Measurements from ENCODE around the gene DLG1. TPM values are rescaled to one million over a fixed set of nuclear protein-coding genes. Genes with fewer than 3 reads are reported as not detected.

Gene DLG1
- total RNA-seq, 1 donor from 2014 or later, result 85.0 TPM

DNA sequence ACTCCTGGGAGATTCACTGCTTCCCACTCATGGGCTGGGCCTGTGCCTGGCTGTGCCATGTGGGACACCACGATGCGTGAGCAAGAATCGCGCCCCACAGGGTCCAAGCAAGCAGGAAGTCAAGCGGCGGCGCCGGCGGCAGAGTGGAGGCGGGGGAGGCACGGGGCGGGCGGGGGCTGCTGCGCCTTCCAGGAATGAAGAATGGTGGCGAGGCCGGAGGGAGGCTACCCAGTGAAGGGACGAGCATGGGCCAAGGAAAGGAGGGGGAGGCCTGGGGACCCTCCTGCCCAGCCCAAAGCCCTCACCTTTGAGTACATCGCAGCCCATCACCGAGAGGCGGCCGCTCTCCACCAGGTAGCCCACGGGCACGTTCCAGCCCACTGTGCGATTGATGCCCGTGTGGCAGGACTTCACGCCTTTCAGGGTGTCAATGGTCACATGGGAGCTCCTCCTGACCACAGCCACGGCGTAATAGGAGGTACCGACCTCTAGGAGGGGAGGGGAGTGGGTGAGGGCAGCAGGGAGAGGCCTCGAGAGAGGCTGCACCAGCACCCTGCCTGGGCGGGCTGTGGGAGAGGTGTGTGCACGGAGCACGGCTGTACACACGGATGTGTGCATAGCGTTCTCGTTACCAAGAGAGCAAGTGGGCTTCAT lies 274.3 kb downstream of the DLG1 start:
- Mint-ChIP-seq H3K4me1 (ENCODE audit: low read depth) (peaks cover 6% of the 10 kb centered on the region), H3K27me3 (ENCODE audit: insufficient read depth) (peaks cover 9% of the 10 kb centered on the region), H3K4me3 (no peak overlapping the region), H3K9me3 (no peaks in the 10 kb centered on the region), H3K27ac (no peak overlapping the region), H3K36me3 (ENCODE audit: low read depth) (no peaks in the 10 kb centered on the region)
- no peak for DNase-seq (ENCODE audit: low spot score)
- intact Hi-C loops (cut with micrococcal nuclease), result no loop called here

GRCh38 chr3:197023241-197023997 lies 275.0 kb downstream of the DLG1 start:
- intact Hi-C loops (cut with micrococcal nuclease), result no loop called here
- H3K4me3 Mint-ChIP-seq, result no peak overlapping the region
- H3K4me1 Mint-ChIP-seq (ENCODE audit: low read depth), result peaks cover 6% of the 10 kb centered on the region
- H3K36me3 Mint-ChIP-seq (ENCODE audit: low read depth), result no peaks in the 10 kb centered on the region
- peaks cover 9% of the 10 kb centered on the region for H3K27me3 Mint-ChIP-seq (ENCODE audit: insufficient read depth)
- no peaks in the 10 kb centered on the region for H3K9me3 Mint-ChIP-seq
- no peak overlapping the region for H3K27ac Mint-ChIP-seq
- no peak for DNase-seq (ENCODE audit: low spot score)

DNA sequence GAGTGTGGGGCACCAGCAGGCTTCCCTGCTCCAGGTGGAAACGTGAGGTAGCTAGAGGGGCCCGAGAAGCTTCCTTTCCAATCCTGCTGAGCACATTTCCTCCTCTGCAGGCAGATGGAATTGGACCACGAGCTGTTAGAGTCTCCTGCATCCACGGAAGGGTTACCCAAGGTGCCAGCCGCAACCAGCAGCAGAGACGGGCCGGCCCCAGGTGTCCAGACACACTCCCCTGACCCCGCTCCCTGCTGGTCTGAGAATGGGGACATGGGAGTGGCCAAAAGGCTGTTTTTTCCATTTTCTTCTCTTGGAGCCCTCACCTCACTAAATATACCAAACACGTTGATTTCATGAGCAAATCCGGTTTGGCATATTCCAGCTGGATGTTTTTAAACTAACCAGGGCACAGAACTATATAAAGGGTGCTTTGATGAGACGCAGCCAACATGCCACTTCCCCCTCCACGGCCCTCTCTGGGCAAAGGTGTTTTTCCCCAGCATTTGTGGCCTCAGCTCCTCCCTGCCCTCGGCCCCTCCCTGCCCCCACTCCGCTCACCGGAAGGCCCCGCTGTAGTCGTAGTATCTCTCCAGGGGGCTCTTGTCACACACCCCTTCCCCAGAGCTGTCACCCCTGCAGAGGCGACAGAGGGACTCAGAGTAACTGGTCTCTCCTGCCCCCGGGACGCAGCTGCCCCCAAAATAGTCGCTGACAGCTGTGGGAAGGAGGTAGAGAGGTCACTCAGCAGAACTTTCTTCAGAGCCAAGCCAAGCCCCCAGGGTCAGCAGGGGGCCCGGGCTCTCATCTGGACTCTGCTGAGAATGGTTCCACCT lies 275.8 kb downstream of the DLG1 start:
- H3K27me3 Mint-ChIP-seq (ENCODE audit: insufficient read depth), result peaks cover 9% of the 10 kb centered on the region
- H3K4me3 Mint-ChIP-seq, result no peak overlapping the region
- DNase-seq (ENCODE audit: low spot score), result no peak

GRCh38 chr3:197021729-197022404 lies 276.5 kb downstream of the DLG1 start:
- DNase-seq (ENCODE audit: low spot score), result no peak
- H3K36me3 Mint-ChIP-seq (ENCODE audit: low read depth), result no peaks in the 10 kb centered on the region

More for the DNA sequence above, 275.8 kb downstream of the DLG1 start:
- Mint-ChIP-seq H3K9me3 (no peaks in the 10 kb centered on the region), H3K27ac (no peak overlapping the region), H3K36me3 (ENCODE audit: low read depth) (no peaks in the 10 kb centered on the region), H3K4me1 (ENCODE audit: low read depth) (peaks cover 6% of the 10 kb centered on the region)
- intact Hi-C loops (cut with micrococcal nuclease), result no loop called here

GRCh38 chr3:197021231-197021630 lies 277.2 kb downstream of the DLG1 start:
- Mint-ChIP-seq H3K4me3 (no peak overlapping the region), H3K36me3 (ENCODE audit: low read depth) (no peaks in the 10 kb centered on the region), H3K9me3 (no peaks in the 10 kb centered on the region), H3K27ac (no peak overlapping the region), H3K4me1 (ENCODE audit: low read depth) (peaks cover 6% of the 10 kb centered on the region), H3K27me3 (ENCODE audit: insufficient read depth) (peaks cover 9% of the 10 kb centered on the region)
- intact Hi-C loops (cut with micrococcal nuclease), result no loop called here
- no peak for DNase-seq (ENCODE audit: low spot score)

More at GRCh38 chr3:197021729-197022404, 276.5 kb downstream of the DLG1 start:
- no peak overlapping the region for H3K27ac Mint-ChIP-seq
- peaks cover 6% of the 10 kb centered on the region for H3K4me1 Mint-ChIP-seq (ENCODE audit: low read depth)
- H3K4me3 Mint-ChIP-seq, result no peak overlapping the region
- H3K9me3 Mint-ChIP-seq, result no peaks in the 10 kb centered on the region
- intact Hi-C loops (cut with micrococcal nuclease), result no loop called here
- H3K27me3 Mint-ChIP-seq (ENCODE audit: insufficient read depth), result peaks cover 9% of the 10 kb centered on the region

- Mint-ChIP-seq H3K4me1 (ENCODE audit: low read depth) (peaks cover 6% of the 10 kb centered on the region), H3K36me3 (ENCODE audit: low read depth) (no peaks in the 10 kb centered on the region), H3K4me3 (no peak overlapping the region), H3K27ac (no peak overlapping the region), H3K9me3 (no peaks in the 10 kb centered on the region), H3K27me3 (ENCODE audit: insufficient read depth) (peaks cover 9% of the 10 kb centered on the region)
- intact Hi-C loops (cut with micrococcal nuclease), result no loop called here
- DNase-seq (ENCODE audit: low spot score), result no peak
Observed at GRCh38 chr3:197019535-197019934, 278.9 kb downstream of the DLG1 start.

GRCh38 chr3:197019021-197019420 lies 279.4 kb downstream of the DLG1 start:
- H3K27me3 Mint-ChIP-seq (ENCODE audit: insufficient read depth), result peaks cover 9% of the 10 kb centered on the region
- no peaks in the 10 kb centered on the region for H3K36me3 Mint-ChIP-seq (ENCODE audit: low read depth)
- DNase-seq (ENCODE audit: low spot score), result no peak
- intact Hi-C loops (cut with micrococcal nuclease), result no loop called here
- H3K4me1 Mint-ChIP-seq (ENCODE audit: low read depth), result peaks cover 6% of the 10 kb centered on the region
- no peak overlapping the region for H3K27ac Mint-ChIP-seq
- H3K9me3 Mint-ChIP-seq, result no peaks in the 10 kb centered on the region
- H3K4me3 Mint-ChIP-seq, result no peak overlapping the region

GRCh38 chr3:197017003-197017402 lies 281.4 kb downstream of the DLG1 start:
- no peak overlapping the region for H3K4me3 Mint-ChIP-seq
- H3K27ac Mint-ChIP-seq, result no peak overlapping the region
- H3K4me1 Mint-ChIP-seq (ENCODE audit: low read depth), result no peaks in the 10 kb centered on the region
- no peaks in the 10 kb centered on the region for H3K36me3 Mint-ChIP-seq (ENCODE audit: low read depth)
- no peak for DNase-seq (ENCODE audit: low spot score)
- H3K9me3 Mint-ChIP-seq, result no peaks in the 10 kb centered on the region
- intact Hi-C loops (cut with micrococcal nuclease), result no loop called here
- no peaks in the 10 kb centered on the region for H3K27me3 Mint-ChIP-seq (ENCODE audit: insufficient read depth)

DNA sequence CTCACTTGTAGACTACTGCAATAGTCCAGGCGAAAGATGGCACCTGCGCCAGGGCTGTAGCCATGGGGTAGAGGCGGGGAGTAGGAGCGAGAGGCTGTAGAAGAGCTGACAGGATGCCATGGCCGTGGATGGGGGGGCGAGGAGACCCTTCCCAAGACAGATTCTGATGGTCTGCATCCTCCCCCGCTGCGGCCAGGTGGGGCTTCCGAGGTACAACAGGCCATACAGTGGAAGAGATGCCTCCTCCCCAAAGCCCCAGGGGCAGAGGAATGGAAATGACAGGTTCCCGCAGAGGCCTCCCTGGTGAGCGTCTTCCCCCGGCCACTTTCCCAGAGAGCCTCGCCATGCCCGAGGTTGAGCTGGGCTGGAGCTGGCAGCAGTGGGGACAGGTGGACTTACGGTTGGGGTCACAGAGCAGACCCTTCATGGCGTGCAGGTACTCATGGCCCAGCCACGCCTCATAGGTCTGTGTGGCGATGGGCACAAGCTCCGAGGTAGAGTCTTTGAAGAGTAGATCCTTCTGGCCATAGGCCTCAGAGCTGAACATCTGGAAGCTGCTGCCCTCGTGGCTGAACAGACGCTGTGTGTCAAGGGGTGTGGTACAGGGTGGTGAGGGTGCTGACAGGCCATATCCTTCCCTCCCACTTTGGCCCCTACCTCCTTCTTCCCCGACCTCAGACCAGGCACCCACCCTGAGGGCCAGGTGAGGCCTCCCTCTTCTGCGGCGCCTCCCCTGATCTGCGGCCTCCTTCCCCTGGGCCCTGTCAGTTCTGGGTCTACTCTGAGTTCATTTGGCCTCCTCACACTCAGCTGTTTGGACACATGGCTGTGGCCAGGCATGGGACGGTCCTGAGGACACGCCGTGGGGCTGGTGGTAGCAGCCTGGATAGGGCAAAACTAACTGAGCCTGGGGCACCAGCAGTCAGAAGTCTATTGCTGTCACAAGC lies 282.3 kb downstream of the DLG1 start:
- intact Hi-C loops (cut with micrococcal nuclease), result no loop called here
- DNase-seq (ENCODE audit: low spot score), result no peak
- H3K4me3 Mint-ChIP-seq, result no peak overlapping the region
- H3K27ac Mint-ChIP-seq, result no peak overlapping the region
- no peaks in the 10 kb centered on the region for H3K27me3 Mint-ChIP-seq (ENCODE audit: insufficient read depth)
- no peaks in the 10 kb centered on the region for H3K4me1 Mint-ChIP-seq (ENCODE audit: low read depth)
- H3K36me3 Mint-ChIP-seq (ENCODE audit: low read depth), result no peaks in the 10 kb centered on the region
- H3K9me3 Mint-ChIP-seq, result no peaks in the 10 kb centered on the region

DNA sequence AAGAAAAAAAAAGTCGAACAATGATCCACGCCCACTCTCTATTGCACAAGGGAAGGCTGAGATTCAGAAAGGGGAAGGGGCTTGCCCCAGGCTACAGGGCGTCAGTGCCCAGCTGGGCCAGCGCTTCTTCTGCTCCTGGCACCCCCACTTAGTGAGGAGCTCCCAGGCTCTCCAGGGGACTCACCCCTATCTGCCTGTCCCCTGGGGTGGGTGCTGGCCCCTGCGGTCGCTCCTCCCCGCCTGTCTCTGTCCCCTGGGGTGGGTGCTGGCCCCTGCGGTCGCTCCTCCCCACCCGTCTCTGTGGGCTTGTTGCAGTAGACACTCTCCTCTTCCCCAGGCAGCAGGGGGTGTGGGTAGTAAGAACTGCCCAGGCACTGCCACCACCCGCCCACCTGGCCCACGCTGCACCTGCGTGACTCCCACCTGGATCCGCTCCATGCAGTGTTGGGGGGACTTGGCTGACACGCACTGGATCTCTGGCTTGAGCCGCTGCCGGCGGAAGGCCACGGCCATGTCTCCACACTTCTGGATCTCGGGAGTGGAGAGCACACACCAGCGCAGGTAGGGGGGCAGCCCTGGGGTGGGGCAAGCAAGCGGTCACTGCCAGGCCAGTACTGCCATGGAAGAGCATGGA lies 283.4 kb downstream of the DLG1 start:
- no peak overlapping the region for H3K4me3 Mint-ChIP-seq
- H3K36me3 Mint-ChIP-seq (ENCODE audit: low read depth), result no peaks in the 10 kb centered on the region
- no peaks in the 10 kb centered on the region for H3K9me3 Mint-ChIP-seq
- H3K27ac Mint-ChIP-seq, result no peak overlapping the region
- intact Hi-C loops (cut with micrococcal nuclease), result no loop called here
- H3K27me3 Mint-ChIP-seq (ENCODE audit: insufficient read depth), result no peaks in the 10 kb centered on the region
- no peaks in the 10 kb centered on the region for H3K4me1 Mint-ChIP-seq (ENCODE audit: low read depth)
- DNase-seq (ENCODE audit: low spot score), result no peak

DNA sequence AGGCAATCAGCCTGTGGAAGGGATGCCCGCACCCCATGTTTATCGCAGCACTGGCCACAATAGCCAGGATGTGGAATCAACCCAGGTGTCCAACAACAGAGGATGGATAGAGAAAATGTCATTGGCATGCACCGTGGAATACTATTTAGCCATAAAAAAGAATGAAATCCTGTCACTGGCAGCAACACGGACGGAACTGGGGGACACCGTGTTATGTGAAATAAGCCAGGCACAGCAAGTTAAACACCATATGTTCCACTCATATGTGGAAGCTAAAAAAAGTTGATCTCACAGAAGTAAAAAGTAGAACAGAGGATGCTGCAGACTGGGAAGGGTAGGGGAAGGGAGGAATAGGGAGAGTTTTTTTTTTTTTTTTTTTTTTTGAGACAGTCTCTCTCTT lies 284.4 kb downstream of the DLG1 start:
- no peak for DNase-seq (ENCODE audit: low spot score)
- Mint-ChIP-seq H3K4me3 (no peak overlapping the region), H3K27ac (no peak overlapping the region), H3K9me3 (no peaks in the 10 kb centered on the region), H3K36me3 (ENCODE audit: low read depth) (no peaks in the 10 kb centered on the region), H3K4me1 (ENCODE audit: low read depth) (no peaks in the 10 kb centered on the region), H3K27me3 (ENCODE audit: insufficient read depth) (no peaks in the 10 kb centered on the region)
- intact Hi-C loops (cut with micrococcal nuclease), result no loop called here

All from activated T-helper 1 cell treated with anti-CD3 and anti-CD28 coated beads, Interleukin-12 subunit alpha, Interleukin-12 subunit beta, Interleukin-2, Interleukin-4 antibody, amounts not matched to agents 30 ng/mL and 10 ng/mL and 1 ng/mL, durations not matched to agents 14 hours and 24 hours and 36 hours (primary cell).